ENCODE data around the gene LOXHD1.

Gene LOXHD1

DNA sequence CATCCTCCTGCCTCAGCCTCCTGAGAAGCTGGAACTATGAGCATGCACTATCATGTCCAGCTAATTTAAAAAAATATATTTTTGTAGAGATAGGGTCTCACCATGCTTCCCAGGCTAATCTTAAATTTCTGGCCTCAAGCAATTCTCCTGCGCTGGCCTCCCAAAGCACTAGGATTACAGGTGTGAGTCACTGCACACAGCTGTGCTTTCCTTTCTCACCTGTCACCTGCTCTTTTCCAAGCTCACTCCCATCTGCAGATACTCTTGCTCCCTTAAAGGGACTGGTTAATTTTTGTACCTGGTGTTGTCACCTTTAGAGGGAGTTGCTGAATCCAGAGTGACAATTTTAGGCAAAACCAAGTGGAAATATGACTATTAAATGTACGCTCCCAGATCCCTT, 178.2 kb downstream of the LOXHD1 start:
- DNase-seq (ENCODE audit: low spot score), result no peak

DNA sequence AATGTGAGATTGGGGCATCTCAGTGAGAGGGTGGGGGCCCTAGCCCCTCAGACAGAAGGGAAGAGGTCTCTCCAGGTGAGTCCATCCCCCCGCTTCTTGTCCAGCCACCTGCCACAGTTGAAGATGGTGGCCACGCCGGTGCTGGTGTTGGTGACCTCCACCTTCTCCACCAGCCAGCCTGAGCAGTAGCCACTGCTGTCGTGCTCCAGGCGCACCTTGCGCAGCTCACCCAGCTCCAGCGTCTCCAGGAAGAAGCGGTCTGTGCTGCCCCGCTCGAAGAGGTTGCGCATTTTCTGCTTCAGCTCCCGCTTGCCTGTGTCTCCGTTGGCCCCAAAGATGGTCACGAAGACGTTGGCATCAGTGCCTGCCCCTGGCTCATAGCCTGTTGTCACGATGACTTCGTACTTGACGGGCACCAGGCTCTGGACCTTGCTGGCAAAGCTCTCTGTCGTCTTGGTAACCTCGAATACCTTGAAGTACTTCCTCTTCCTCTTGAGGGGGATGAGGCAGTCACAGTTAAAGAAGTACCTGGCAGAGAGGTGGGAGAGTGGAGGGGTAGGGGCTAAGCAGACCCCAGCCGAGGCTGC, 179.5 kb downstream of the LOXHD1 start:
- no peak for DNase-seq (ENCODE audit: low spot score)

- no peak for DNase-seq (ENCODE audit: low spot score)
Observed at GRCh38 chr18:46475390-46475752, 181.6 kb downstream of the LOXHD1 start.

GRCh38 chr18:46474487-46475389, 182.3 kb downstream of the LOXHD1 start:
- no peak for DNase-seq (ENCODE audit: low spot score)

DNA sequence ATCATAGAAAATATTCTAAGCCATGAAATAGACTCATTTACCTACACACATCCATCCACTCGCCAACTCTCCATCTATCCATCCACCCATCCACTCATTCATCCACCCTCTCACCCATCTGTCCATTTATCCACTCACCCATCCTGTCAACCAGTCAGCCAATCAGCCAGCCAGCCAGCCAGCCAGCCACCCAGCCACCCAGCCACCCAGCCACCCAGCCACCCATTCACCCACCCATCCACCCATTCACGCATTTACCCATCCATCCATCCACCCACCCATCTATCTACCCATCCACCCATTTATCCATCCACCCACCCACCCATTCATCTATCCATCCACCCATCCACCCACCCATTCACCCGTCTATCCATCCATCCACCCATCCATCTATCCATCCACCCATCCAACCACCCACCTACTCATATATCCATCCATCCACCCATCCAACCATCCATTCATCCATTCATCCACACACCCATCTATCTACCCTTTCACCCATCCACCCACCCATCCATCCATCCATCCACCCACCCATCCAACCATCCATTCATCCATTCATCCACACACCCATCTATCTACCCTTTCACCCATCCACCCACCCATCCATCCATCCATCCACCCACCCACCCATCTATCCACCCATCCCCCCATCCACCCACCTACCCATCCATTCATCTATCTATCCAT, 185.1 kb downstream of the LOXHD1 start:
- no peak for DNase-seq (ENCODE audit: low spot score)

- no peak for DNase-seq (ENCODE audit: low spot score)
Observed at GRCh38 chr18:46470714-46471113, 186.3 kb downstream of the LOXHD1 start.

DNA sequence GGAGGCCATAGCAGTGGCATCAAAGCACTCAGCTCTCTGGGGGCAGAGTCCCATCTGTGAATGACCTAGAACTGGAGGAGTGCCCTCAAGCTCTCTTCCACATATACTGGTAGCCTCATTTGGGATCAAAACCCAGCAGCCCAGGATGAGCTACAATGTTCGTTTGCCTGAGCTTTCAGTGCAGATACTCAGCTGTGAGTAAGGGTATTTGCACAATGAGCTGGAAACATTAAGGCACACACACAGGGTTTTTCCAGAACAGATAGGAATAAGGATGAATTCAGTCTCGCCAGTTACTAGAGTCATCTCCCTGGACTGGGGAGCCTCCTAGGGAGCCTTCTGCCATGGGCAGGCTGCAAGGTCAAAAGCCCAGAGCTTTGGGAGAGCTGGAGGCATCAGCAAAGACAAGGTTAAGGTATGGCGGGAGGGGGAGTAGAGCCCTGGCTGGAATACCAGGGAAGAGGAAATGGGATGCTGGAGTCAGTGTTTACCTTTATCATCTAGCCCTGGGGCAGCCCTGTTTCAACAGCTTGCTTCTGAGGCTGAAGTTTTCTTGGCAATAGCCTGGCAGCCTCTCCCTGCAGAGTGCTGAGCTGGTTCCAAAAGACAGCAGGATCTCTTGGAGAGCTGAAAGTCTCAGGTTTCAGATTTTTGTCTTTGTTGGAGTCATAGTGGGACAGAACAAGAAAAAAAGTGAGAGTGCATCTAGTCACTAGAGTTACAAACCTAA, 187.7 kb downstream of the LOXHD1 start:
- DNase-seq (ENCODE audit: low spot score), result no peak

- no peak for DNase-seq (ENCODE audit: low spot score)
Observed at GRCh38 chr18:46468426-46469180, 188.4 kb downstream of the LOXHD1 start.

DNA sequence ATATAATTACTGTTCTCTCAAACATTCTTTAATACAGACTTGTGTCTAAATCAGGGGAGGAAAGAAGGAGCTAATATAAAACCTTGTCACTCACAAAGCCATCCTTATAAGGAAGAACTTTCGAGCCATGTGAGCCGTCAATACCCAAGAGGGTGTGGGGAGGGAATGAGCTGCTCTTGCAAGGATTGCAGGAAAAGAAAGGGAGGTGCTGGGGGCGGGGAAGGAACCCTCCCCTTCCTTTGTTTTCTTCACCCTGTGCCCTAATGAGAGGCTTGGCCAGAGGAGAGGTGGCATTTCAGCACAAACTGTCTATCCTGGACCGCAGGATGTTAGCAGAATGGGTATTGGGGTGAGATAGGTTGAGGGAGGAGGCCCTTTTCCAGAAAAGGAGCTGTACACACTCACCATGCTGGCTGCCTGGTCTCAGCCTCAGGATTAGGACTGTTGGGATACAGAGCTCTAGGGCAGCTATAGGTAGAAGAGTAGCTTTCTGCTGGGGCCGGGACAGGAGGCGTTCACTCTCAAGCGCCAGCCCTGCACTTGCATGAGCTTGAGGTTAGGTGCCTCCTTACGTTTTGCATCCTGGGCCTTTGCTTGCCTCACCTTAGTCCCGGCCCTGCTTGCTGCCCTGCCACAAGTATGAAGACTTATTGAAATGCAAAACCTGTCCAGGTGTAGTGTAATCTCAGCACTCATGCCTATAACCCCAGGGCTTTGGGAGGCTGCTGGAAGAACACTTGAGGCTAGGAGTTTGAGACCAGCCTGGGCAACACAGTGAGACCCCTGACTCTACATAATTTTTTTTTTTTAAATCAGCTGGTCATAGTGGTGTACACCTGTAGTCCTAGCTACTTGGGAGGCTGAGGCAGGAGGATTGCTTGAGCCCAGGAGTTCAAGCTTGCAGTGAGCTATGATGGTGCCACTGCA, 190.5 kb downstream of the LOXHD1 start:
- no peak for DNase-seq (ENCODE audit: low spot score)

DNA sequence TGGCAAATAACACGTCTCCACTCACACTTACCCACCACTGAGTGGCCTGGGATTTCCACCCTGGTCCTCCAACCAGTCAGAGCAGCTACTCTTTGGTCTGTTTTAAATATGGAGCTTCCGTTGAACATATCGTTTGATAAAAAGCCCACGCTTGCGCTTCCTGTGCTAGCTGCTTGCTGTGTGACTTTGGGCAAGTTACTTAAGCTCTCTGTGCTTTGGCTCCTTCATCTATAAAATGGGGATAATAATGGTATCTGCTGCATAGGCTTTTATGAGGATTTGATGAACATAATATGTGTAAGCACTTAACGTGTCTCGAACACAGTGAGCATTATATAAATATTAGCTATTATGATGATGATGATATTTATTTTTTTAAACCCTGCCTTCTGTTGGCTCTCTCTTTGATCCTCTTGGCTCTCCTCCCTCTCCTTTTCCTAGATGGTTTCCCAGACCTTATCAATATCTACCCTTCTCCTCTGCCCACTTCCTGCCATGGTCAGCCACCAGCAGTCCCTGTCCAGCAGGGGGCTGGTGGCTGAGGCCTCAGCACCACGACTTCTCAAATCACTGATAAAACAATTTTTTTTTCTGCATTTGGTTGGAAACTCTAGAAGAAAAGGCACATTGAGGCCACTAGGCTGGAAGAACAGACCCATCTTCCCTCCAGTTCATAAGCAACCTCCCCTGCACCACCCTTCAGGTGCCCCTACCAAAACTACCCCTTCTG, 191.9 kb downstream of the LOXHD1 start:
- no peak for DNase-seq (ENCODE audit: low spot score)

GRCh38 chr18:46462523-46462922, 194.5 kb downstream of the LOXHD1 start:
- no peak for DNase-seq (ENCODE audit: low spot score)

GRCh38 chr18:46461993-46462392, 195.0 kb downstream of the LOXHD1 start:
- DNase-seq (ENCODE audit: low spot score), result no peak

DNA sequence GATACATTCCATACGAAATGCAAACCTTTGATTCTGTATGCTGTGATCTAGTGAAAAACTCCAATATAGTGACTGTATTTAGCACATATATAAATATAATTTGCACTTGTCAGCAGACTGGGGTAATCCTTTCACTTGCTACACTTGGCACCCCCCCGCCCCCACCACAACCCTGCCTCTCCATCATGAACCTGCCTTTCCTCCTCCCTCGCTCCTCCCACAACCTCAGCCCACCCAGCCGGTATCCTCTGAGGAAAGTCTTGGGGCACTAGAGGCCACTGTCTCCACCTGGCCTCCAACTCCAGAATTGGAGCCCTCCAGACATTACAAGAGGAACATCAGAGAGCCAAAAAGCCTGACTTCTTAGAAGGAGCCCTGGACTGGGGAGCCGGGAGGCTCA, 196.3 kb downstream of the LOXHD1 start:
- DNase-seq (ENCODE audit: low spot score), result no peak

GRCh38 chr18:46459789-46460455, 197.1 kb downstream of the LOXHD1 start:
- no peak for DNase-seq (ENCODE audit: low spot score)

GRCh38 chr18:46458472-46458871, 198.5 kb downstream of the LOXHD1 start:
- DNase-seq (ENCODE audit: low spot score), result no peak

DNA sequence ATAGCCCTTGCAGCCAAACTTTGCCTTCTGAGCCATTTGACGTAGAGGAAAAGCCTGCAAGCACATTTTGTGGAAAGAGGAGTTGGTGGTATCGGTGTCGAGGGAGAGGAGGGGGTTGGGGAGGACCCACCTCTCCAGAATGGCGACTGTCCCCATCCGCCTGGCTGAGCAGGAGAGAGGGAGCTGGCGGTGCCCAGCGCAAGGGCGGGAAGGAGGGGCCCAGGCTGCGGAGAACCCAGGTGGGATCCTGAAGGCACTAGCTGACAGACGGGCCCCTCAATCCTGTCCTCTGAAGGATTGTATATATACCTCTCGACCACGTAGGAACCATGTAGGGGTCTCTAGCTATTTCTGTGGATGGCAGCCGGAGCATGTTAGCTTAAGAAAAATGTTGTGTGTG, 200.3 kb downstream of the LOXHD1 start:
- DNase-seq (ENCODE audit: low spot score), result no peak

GRCh38 chr18:46452820-46453219, 204.2 kb downstream of the LOXHD1 start:
- DNase-seq (ENCODE audit: low spot score), result no peak

- no peak for DNase-seq (ENCODE audit: low spot score)
Observed at GRCh38 chr18:46449499-46449898, 207.5 kb downstream of the LOXHD1 start.

- DNase-seq (ENCODE audit: low spot score), result no peak
Observed at GRCh38 chr18:46449033-46449432, 208.0 kb downstream of the LOXHD1 start.

Measured in CD4-positive, alpha-beta T cell treated with Interleukin-6 at 100 ng/mL for 8 hours (primary cell).